HTR-8/SVneo (cell line): ENCODE measurements around the gene EGFR.

Experiments used
- DNase-seq: peaks from one replicate; pipeline ENCODE4 v3.0.0; 2011; ENCODE audit warnings: low spot score, mixed read lengths; ENCODE audit not compliant: insufficient read length
- FAIRE-seq: peaks from 2 replicates; lab custom pipeline; 2011; peaks lifted over from hg19 to GRCh38; lab: Jason Lieb, UNC

The EGFR gene

DNA sequence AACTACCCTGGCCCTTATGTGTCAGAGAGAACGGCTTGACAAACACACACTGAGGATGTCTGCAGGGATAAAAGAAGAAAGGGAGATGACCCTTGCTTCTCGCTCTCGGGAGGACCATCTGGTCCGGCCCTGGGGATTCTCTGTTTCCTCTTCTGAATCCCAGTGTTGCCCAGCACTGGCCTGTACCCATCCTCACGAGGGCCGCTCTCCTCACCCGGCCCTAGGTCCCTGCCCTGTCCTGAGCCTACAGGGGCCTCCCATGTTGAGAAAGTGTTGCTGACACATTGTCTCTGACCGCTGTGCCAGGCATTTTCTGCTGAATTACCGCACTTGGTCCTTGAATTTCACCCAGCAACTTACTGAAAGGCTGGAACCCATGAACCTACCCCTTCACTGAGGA, 174.4 kb downstream of the EGFR start:
- FAIRE-seq (no peak), DNase-seq (no peak)

GRCh38 chr7:55194522-55194921, 175.7 kb downstream of the EGFR start:
- DNase-seq: no peak
- no peak for FAIRE-seq

GRCh38 chr7:55198634-55199392, 180.0 kb downstream of the EGFR start:
- no peak for DNase-seq
- no peak for FAIRE-seq

DNA sequence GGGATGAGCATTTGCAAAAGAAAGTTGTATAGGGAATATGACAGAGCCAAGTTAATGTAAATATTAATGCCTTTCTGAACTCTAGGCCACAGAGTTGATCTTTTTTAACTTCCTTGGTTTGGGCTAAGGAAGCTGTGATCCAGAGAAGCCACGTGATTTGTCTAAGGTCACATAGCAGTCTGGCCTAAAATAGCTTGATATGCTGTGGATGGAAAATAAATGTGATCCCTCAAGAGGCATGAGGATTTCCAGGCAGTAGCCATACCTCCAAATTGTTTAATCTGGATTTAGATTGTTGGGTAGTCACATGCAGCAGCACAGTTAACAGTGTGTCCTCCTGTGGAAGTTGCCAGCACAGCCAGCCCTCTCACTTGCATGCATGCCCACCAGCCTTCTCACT, 180.6 kb downstream of the EGFR start:
- FAIRE-seq (no peak), DNase-seq (no peak)

DNA sequence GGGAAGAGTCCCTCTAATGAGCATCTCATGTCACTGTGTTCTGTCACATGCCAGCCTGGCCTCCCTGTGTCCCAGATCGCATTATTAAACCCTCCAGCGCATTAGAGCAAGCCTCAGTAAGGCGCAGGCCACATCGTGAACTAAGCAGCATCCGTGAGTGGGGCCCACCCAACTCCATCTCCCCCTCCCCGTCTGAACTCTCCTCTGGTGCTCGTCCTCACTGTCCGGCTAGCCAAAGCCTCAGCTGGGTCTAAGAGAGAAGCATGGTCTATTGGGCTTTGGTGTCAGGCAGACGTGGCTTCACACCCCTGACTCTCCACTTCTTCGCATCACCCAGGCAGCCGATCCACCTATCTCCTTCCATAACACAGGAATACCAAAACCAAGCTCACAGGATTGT, 181.6 kb downstream of the EGFR start:
- DNase-seq (no peak), FAIRE-seq (no peak)

DNA sequence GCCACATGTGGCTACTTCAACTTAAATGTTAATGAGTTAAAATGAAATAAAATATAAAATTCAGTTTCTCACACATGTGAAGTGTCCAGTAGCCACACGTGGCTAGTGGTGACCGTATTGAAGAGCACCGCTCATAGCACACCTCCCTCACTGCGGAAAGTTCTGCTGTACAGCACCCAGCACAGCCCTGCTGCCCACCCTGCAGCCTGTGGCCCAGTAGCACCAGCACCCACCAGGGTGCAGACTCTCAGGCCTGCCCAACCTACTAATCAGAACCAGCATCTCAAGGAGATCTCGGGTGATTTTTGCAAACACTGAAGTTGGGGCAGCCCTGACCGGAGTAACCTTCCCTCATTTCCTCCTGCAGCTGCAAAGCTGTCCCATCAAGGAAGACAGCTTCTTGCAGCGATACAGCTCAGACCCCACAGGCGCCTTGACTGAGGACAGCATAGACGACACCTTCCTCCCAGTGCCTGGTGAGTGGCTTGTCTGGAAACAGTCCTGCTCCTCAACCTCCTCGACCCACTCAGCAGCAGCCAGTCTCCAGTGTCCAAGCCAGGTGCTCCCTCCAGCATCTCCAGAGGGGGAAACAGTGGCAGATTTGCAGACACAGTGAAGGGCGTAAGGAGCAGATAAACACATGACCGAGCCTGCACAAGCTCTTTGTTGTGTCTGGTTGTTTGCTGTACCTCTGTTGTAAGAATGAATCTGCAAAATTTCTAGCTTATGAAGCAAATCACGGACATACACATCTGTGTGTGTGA, 183.5 kb downstream of the EGFR start:
- FAIRE-seq (no peak), DNase-seq (no peak)

DNA sequence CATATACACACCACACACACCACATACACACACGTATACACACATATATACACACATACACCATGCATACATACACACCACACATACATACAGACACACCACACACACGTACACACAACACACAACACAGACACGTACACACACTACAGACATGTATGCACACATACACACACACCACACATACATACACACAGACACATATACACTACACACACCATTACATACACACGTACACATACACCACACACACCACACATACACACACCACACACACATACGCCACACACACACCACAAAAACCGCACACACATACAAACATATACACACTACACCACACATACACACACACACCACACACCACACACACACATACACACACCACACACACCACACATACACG, 184.5 kb downstream of the EGFR start:
- DNase-seq (no peak), FAIRE-seq (peak; percentile 98)

- no peak for DNase-seq
- no peak for FAIRE-seq
These were observed 186.5 kb downstream of the EGFR start for GRCh38 chr7:55205124-55205955.

GRCh38 chr7:55206235-55207029, 187.6 kb downstream of the EGFR start:
- FAIRE-seq (no peak), DNase-seq (no peak)

- FAIRE-seq (no peak), DNase-seq (no peak)
These were observed 188.8 kb downstream of the EGFR start for GRCh38 chr7:55207436-55208125.

GRCh38 chr7:55209366-55209765, 190.5 kb downstream of the EGFR start:
- no peak for DNase-seq
- no peak for FAIRE-seq

- DNase-seq (no peak), FAIRE-seq (no peak)
These were observed 191.4 kb downstream of the EGFR start for GRCh38 chr7:55210176-55210575.

- FAIRE-seq (no peak), DNase-seq (no peak)
These were observed 191.9 kb downstream of the EGFR start for GRCh38 chr7:55210716-55211115.

- FAIRE-seq: no peak
- DNase-seq: no peak
These were observed 192.9 kb downstream of the EGFR start for GRCh38 chr7:55211726-55212125.

DNA sequence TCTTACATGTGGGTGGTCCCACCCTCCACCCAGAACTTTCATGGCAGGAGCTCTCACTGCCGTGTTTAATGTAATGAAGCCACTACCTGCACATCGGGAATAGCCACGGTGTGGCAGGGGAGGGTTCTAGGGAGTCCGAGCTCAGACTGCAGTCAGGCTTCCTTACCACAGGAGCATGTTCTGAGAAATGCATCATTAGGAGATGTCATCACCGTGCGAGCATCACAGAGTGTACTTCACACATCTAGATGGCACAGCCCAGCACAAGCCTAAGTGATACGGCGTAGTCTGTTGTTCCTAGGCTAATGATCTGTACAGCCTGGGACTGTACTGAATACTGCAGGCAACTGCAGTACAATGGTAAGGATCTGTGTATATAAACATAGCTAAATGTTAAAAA, 193.4 kb downstream of the EGFR start:
- no peak for DNase-seq
- FAIRE-seq: no peak

DNA sequence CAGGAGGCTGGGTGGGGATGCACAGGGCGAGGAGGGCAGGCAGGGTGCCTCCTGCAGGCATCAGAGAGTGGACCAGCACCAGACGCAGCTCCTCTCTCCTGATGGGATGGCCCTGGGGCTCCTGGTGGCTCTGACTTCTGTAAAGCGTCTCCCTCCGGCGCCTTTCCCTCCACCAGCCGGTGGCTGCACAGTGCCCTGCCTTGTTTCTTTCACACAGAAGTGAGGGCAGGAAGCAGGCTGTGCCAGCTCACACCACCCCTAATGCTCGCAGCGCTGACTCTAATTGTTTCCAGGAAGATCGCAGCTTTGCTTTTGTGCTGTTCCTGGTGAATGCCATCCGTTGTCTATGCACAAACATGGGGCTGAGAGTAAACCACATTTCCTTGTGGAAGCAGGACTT, 194.0 kb downstream of the EGFR start:
- no peak for FAIRE-seq
- no peak for DNase-seq

DNA sequence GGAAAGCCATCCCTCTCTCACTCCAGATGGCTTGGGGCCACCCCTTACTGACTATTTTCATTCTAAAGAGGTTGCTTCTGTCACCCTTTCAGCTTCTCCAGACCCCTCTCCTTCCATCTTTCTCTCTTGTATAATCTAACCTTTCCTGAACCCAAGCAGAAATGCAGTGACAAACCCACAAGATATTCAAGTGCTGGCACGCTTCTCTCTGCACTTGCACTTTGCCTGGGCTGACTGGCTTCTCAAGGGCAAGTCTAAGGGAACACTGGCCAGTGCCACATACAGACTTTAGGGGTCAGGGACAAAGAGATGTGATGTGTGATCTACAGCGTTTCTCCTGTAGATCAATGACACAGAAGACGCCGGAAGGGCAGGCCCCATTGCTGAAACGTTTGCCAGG, 195.9 kb downstream of the EGFR start:
- no peak for FAIRE-seq
- no peak for DNase-seq

DNA sequence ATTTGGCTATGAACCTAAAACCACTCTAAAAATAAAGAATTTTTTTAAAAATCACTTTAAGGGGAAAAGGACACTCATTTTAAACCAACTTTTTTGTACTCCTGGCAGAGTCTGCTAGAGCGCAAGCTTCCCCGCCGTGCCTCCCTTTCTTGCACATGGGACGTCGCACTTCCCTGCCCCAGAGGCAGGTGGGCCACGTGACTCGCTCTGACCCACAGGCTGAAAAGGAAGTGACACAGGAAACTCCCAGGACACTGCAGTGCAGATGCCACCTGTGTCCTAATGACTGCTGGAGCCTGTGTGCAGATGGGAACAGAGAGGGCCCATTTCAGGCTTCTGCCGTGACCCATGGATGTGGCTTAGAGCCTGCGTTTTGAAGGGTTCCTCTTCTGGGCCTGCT, 204.2 kb downstream of the EGFR start:
- FAIRE-seq (no peak), DNase-seq (no peak)

- no peak for FAIRE-seq
- DNase-seq: no peak
These were observed 205.3 kb downstream of the EGFR start for GRCh38 chr7:55224111-55224510.

DNA sequence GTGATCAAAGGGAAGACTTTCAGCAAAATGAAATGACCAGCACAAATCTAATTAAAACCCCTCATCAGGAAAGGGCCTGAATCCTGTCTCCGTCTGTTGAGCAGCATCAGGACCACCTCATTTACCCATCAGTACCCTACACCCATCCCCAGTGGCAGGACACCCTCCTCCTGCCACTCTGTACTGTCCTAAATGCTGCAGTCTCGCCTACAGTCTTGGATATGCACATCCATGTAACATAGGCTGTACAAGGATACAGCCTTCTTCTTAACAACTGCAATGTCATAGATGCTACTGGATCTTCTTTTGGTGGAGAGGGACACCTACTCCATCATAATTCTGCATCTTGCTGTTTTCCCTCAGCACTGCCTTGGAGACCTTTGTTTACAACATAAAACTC, 206.0 kb downstream of the EGFR start:
- FAIRE-seq: peak; percentile 40

More for the DNA sequence above, 206.0 kb downstream of the EGFR start:
- DNase-seq: no peak
